Activated T-cell treated with anti-CD3 and anti-CD28 coated beads, Interleukin-2, amount 50 U/mL, for 24 hours (primary cell): Measurements from ENCODE around the gene DCAKD.

Experiments
- DNase-seq: peaks from one replicate; pipeline ENCODE4 v3.0.0-alpha.2; 2020
- H3K27ac Mint-ChIP-seq: 2 replicates; pipeline ENCODE4 v1.8.0; 2020; ENCODE audit warnings: mild to moderate bottlenecking, mixed read lengths
- H3K27me3 Mint-ChIP-seq: 2 replicates; pipeline ENCODE4 v1.8.0; 2020; ENCODE audit warnings: mixed read lengths
- H3K36me3 Mint-ChIP-seq: 2 replicates; pipeline ENCODE4 v1.8.0; 2020; ENCODE audit warnings: low read depth, mixed read lengths
- H3K4me1 Mint-ChIP-seq: 2 replicates; pipeline ENCODE4 v1.8.0; 2020; ENCODE audit warnings: low read depth, mixed read lengths
- H3K4me3 Mint-ChIP-seq: 2 replicates; pipeline ENCODE4 v1.8.0; 2020; ENCODE audit warnings: mild to moderate bottlenecking, moderate library complexity, mixed read lengths
- H3K9me3 Mint-ChIP-seq: 2 replicates; pipeline ENCODE4 v1.8.0; 2020; ENCODE audit warnings: mixed read lengths

DCAKD gene

DNA sequence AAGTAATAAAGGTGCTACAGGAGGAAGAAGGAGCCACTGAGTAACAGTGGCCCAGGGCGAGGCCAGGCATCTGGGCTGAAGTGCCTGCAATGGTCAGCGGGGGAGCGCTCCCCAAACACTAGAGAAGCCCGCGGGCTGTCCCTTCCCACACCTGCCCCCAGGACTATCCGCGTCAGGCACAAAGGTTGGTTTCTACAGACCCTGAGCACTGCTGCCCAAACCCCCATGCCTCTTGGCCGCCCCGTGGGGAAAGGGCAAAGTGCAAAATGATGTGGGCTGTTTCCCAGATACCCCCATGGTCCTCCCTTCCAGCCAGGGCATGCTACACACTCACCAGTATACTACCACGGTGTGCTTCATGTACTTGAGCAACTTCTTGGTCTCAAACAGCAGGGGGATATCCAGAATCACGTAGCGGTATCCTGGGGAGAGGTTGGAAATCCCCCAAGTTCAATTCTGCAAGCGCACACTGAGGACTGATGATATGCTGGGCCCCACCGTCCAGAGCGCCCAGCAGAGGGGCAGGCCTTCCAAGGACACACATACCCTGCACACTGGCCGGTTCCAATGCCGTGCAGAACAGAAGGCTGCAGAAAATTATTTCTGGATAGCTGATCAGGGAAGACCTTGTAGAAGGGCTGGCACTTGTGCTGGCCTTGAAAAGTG is 21.5 kb downstream of the DCAKD start:
- Mint-ChIP-seq H3K36me3 (peaks cover 71% of the 10 kb centered on the region), H3K27me3 (no peaks in the 10 kb centered on the region), H3K4me3 (no peak overlapping the region), H3K4me1 (peaks cover 4% of the 10 kb centered on the region), H3K27ac (no peak overlapping the region), H3K9me3 (no peaks in the 10 kb centered on the region)
- DNase-seq, result no peak

DNA sequence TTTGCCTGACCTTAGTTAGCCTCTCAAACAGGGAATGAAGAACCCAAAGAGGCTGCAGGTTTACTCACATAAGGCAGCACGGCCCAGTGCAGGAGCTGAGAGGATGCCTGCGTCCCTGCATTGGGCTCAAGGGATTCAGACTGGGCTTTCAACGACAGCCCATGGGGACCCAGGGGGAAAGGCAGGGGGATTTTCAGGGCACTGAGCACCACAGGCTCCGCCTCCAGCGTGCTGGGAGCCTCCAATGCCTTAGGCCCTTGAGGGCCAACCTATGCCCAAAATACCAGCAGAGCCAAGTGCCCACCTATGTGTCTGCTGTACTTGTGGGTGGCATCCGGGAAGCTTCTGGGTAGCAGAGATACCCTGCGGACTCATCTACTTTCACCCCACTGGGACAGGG is 22.3 kb downstream of the DCAKD start:
- no peak for DNase-seq
- H3K27me3 Mint-ChIP-seq, result no peaks in the 10 kb centered on the region
- peaks cover 4% of the 10 kb centered on the region for H3K4me1 Mint-ChIP-seq
- H3K4me3 Mint-ChIP-seq, result no peak overlapping the region
- H3K27ac Mint-ChIP-seq, result no peak overlapping the region
- H3K9me3 Mint-ChIP-seq, result no peaks in the 10 kb centered on the region
- peaks cover 67% of the 10 kb centered on the region for H3K36me3 Mint-ChIP-seq

DNA sequence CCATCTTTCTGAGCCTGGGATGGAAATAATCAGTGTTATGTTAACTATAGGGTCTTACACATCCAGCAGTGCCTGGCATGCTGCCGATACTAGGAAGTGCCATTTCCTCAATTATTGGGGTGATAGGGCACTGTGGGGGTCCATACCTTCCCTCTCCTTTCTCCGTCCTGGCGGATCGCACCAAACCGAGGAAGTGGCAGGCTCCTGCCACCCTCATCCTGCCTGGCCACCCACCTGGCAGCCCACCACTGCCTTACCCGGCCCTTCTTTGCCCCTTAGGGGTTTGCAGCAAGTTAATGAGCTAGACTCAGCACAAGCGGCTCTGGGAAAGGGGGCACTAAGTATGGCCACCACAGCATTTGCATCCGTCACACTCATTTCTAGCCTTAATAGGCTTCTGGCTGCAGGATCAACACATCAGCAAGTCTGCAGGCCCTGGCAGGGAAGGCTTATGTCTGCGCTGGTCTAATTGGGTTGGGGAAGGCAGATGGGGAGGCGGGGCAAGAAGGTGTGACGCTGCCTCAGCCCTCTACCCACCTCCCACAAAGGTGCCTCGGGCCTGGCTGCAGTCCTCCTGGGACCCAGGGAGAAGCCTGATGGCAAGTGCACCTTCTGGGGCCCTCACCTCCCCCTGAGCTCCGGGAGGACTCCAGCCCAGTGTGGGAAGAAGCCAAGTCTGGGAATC is 28.6 kb downstream of the DCAKD start:
- Mint-ChIP-seq H3K36me3 (peaks cover 33% of the 10 kb centered on the region), H3K9me3 (no peaks in the 10 kb centered on the region), H3K4me3 (no peak overlapping the region), H3K27me3 (peaks cover 36% of the 10 kb centered on the region), H3K4me1 (peaks cover 22% of the 10 kb centered on the region), H3K27ac (no peak overlapping the region)
- no peak for DNase-seq

DNA sequence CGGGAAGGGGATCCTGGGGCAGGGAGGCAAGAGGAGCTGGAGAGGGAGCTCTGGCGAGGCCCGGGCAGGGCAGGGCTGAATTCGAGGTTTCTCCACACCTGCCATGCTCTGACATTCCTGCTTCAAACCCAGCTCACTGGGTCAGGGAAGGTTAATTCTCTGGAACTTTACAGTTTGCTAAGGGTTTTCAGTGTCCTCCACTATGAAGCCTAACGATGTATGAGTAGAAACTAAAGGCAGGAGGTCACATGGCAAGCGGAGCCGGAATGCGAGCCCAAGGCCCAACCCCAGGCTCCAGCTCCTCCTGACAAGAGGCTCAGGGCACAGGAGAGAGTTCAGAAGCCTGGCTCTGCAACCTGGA is 29.2 kb downstream of the DCAKD start:
- peaks cover 22% of the 10 kb centered on the region for H3K4me1 Mint-ChIP-seq
- H3K27ac Mint-ChIP-seq, result no peak overlapping the region
- peaks cover 31% of the 10 kb centered on the region for H3K36me3 Mint-ChIP-seq
- H3K4me3 Mint-ChIP-seq, result no peak overlapping the region
- H3K9me3 Mint-ChIP-seq, result no peaks in the 10 kb centered on the region
- no peak for DNase-seq
- H3K27me3 Mint-ChIP-seq, result peaks cover 39% of the 10 kb centered on the region

DNA sequence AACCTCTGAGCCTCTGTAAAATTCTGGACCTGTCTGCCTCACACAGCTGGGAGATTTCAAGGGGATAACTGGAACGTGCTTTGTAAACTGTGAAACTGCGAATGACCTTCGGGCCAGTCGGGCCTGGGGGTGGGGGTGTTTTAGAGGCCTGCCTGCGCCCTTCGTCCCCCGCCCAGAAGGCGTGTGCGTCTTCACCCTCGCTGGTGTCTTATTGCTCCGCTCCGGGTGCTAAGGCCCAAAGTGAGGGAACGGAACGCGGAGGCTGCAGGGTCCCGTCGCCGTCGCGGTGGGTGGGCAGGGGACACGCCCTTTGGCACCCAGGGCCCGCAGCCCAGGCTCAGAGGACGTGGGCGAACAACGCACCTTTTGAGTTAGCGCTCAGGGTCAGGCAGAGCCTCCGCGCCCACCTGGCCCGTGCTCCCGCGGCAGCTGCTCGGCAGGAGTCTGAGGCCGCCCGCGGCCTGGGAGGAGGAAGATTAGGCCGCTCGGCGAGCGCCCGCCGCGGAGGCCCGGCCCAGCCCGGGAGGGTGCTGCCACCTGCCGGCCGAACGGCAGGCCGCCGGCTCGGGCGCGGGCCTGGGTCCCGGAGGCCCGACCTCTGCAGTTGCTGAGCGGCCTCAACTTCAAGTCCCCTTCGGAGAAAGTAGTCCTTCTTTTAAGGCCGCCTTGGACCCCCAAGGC is 29.7 kb downstream of the DCAKD start:
- H3K4me1 Mint-ChIP-seq, result peaks cover 22% of the 10 kb centered on the region
- peaks cover 41% of the 10 kb centered on the region for H3K27me3 Mint-ChIP-seq
- peak; percentile 83 for DNase-seq
- H3K9me3 Mint-ChIP-seq, result no peaks in the 10 kb centered on the region
- H3K36me3 Mint-ChIP-seq, result peaks cover 25% of the 10 kb centered on the region
- no peak overlapping the region for H3K4me3 Mint-ChIP-seq
- no peak overlapping the region for H3K27ac Mint-ChIP-seq

DNA sequence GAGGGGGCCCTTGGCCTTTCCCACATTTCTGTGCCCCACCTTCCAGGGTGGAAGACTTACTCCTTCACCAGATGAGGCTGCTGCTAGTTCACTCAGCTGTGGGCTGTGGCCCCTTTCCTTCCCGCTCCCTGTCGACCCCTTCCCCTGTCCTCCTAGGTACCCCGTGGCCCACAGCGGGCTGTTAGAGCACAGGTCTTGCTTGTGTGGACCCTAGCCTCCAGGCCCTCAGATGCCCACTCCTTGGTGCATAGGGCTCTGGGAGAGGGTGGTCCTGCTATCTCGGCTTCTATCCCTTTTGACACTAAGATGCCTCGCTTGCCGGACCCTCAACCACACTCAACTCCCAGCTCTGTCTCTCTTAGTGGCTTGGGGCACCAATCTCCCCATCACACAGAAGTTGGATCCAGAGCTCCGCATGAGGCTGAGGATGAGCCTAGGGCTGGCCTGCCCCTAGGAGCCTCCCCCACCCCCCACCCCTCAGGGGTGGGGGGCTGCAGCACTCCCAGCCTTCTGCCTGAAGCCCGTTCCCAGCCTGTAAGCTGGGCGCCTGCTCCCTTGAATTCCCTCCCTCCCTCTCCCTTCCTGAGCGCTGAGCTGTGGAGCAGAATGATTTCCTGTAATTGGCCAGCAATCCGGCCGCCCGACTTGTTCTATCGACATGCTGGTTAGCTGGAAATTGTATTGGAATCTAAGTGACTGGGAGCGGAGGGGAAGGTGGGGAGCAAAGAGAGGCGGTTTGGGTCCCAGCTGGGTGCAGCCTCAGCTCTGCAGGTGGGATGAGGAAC is 30.9 kb downstream of the DCAKD start:
- no peak overlapping the region for H3K4me3 Mint-ChIP-seq
- no peak overlapping the region for H3K27ac Mint-ChIP-seq
- H3K4me1 Mint-ChIP-seq, result peaks cover 22% of the 10 kb centered on the region
- H3K36me3 Mint-ChIP-seq, result peaks cover 22% of the 10 kb centered on the region
- no peaks in the 10 kb centered on the region for H3K9me3 Mint-ChIP-seq
- peaks cover 46% of the 10 kb centered on the region for H3K27me3 Mint-ChIP-seq
- no peak for DNase-seq

DNA sequence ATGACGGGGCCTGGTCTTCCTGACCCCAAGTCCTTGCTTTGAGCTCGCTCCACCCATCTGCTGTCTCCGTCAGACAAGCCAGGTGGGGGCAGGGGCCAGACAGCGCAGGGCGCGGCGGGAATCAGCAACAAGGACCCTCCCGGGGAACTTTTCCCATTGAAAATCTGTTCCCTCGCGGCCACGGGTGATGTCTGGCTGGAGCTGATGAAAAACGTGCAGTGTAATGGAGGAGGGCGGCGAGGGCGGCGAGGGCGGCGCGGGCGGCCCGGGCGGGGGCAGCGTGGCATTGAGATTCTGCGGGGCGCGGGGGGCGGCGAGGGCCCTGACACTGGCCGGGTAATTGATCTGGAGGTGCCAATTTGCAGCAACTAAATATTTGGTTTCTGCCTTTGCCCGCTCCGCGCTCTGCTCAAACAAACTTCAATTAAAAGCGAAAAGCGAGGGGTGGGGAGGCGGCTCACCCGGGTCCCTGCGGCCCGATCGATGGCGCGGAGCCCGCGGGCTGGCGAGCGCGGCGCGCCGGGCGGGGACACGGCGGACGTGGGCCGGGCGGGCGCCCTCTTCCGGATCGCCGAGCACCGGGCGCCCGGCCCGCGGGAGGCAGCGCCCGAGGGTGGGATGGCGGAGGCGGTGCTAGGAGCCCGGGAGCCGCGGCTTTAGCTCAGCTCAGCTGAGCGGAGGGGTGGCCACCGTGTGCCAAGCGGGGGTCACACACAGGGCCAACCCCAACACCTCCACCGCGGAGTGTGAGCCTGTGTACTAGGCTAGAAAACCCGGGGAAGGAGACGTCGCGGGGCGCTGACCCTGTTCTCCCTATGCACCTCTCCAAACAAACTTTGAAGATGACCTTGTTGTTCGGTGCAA is 32.4 kb downstream of the DCAKD start:
- peaks cover 46% of the 10 kb centered on the region for H3K27me3 Mint-ChIP-seq
- H3K9me3 Mint-ChIP-seq, result no peaks in the 10 kb centered on the region
- peaks cover 22% of the 10 kb centered on the region for H3K4me1 Mint-ChIP-seq
- H3K4me3 Mint-ChIP-seq, result peak overlapping the region; percentile 82
- peak; percentile 66 for DNase-seq
- H3K36me3 Mint-ChIP-seq, result peaks cover 13% of the 10 kb centered on the region
- peak overlapping the region; percentile 86 for H3K27ac Mint-ChIP-seq

DNA sequence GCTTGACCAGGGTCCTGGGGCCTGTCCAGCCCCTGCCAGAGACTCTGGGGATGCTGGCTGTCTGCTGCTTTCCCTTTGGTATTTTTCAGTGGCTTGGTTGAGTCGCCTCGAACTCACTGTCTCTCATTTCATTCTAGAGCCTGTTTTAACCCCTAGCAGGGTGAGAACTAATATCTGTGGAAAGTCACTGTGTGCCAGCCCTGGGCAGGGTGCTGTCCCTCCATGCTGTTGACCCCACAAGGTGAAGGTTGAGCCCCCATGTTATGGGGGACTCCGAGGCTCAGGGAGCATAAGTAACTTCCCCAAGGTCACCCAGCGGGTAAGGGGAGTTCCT is 33.0 kb downstream of the DCAKD start:
- DNase-seq, result no peak

DNA sequence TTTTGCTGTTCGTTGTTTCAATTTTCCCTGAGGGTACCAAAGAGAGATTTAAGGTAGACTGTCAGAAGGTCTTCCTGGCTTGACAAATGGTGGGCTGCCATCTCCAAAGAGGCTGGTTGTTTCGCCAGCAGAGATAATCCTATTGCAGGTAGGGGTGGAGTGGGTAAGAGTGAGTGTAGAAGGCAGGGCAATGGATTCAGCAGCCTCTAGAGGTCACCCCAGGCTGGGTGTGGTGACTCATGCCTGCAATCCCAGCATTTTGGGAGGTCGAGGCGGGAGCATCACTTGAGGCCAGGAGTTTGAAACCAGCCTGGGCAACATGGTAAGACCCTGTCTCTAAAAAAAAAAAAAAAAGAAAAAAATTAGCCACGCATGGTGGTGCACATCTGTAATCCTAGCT is 34.6 kb downstream of the DCAKD start:
- H3K4me1 Mint-ChIP-seq, result peaks cover 22% of the 10 kb centered on the region
- no peaks in the 10 kb centered on the region for H3K9me3 Mint-ChIP-seq
- no peak overlapping the region for H3K27ac Mint-ChIP-seq
- no peaks in the 10 kb centered on the region for H3K36me3 Mint-ChIP-seq
- H3K4me3 Mint-ChIP-seq, result no peak overlapping the region
- H3K27me3 Mint-ChIP-seq, result peaks cover 46% of the 10 kb centered on the region
- no peak for DNase-seq

More for the DNA sequence above, 33.0 kb downstream of the DCAKD start:
- Mint-ChIP-seq H3K4me3 (peak overlapping the region; percentile 82), H3K36me3 (peaks cover 9% of the 10 kb centered on the region), H3K4me1 (peaks cover 22% of the 10 kb centered on the region), H3K27me3 (peaks cover 46% of the 10 kb centered on the region), H3K9me3 (no peaks in the 10 kb centered on the region), H3K27ac (peak overlapping the region; percentile 86)

DNA sequence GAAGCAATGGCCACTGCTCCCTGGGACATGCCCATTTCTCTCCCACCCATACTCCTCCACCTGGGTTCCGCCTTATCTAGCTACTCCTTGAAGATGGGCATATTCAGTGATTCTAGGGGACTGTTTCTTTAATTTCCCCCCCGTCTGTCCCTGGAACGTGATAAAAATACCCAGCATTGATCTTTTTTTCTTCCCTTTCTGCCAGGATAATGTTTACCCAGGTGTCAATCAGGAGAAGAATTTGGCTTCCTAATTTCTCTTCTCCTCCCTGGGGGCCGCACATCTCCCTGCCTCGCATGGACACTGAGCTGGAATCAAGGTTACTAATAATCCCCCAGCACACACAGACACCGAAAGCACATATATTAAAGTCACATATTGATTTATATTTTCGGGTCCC is 35.2 kb downstream of the DCAKD start:
- Mint-ChIP-seq H3K9me3 (no peaks in the 10 kb centered on the region), H3K27me3 (peaks cover 42% of the 10 kb centered on the region), H3K27ac (no peak overlapping the region), H3K36me3 (no peaks in the 10 kb centered on the region), H3K4me1 (peaks cover 16% of the 10 kb centered on the region), H3K4me3 (no peak overlapping the region)
- no peak for DNase-seq

DNA sequence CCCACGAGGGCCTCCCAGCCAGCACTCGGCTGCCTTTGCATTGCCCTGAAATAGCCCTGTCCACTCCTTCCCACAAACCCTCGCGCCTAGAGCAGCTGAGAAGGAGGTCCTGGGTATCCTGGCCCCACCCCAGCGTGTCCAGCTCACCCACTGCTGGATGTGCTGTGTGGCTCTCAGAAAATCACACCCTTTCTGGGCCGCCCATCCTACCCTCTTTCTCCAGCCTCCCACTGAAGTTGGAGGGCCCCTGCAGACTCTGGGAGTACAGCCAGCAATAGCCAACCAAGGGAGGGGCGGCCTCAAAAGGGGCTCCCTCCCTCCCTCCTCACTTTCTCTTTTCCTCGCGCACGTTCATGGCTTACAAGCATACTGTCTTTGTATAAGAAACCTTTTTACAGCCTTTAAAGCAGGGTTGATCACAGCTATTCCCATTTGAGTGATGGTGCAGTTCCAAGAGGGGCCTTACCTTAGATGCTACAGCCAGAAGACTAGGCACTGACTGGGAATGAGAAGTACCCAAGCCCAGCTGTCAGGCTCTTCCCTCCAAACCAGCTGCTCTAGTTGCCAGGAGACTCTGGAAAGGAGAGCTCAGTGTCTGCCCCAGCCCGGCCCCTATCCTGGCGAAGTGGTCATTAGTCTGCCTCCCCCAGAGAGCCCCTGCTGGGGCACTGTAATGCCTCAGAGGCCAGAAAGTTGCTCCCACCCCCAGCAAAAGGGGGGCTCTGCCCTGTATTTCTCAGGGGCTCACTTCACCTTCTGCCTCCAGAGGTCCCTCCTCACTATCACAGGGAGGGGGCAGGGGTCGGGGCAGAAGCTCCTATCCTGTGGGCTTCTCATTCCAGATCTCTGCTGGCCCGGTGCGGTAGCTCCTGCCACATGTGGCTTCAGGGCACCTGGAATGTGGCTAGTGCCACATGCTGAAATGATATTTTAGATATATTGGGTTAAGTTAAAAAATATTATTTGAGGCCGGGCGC is 38.1 kb downstream of the DCAKD start:
- H3K27me3 Mint-ChIP-seq, result peaks cover 25% of the 10 kb centered on the region
- no peaks in the 10 kb centered on the region for H3K36me3 Mint-ChIP-seq
- no peak overlapping the region for H3K4me3 Mint-ChIP-seq
- DNase-seq, result no peak
- H3K27ac Mint-ChIP-seq, result no peak overlapping the region
- H3K9me3 Mint-ChIP-seq, result no peaks in the 10 kb centered on the region
- H3K4me1 Mint-ChIP-seq, result peaks cover under 1% of the 10 kb centered on the region

DNA sequence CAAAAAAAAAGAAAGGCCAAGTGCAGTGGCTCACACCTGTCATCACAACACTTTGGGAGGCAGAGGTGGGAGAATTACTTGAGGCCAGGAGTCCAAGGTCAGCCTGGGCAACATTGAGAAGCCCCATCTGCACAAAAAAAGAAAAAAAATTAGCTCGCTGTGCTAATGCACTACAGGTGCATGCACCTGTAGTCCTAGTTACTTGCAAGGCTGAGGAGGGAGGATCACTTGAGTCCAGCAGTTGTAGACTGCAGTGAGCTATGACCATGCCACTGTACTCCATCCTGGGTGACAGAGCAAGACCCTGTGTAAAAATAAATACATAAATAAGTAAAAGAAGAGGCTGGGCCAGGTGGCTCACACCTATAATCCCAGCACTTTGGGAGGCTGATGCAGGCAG is 39.7 kb downstream of the DCAKD start:
- Mint-ChIP-seq H3K4me1 (no peaks in the 10 kb centered on the region), H3K27ac (no peak overlapping the region), H3K36me3 (no peaks in the 10 kb centered on the region), H3K9me3 (no peaks in the 10 kb centered on the region), H3K27me3 (peaks cover 26% of the 10 kb centered on the region), H3K4me3 (no peak overlapping the region)
- no peak for DNase-seq
